Measurements from ENCODE around the gene KCNH1. TPM values are rescaled to one million over a fixed set of nuclear protein-coding genes. Genes with fewer than 3 reads are reported as not detected.

Gene KCNH1
- total and polyA plus RNA-seq, 2 of the 4 experiments (the other 2 are of a cell fraction) = 0.27 to 0.54 TPM

DNA sequence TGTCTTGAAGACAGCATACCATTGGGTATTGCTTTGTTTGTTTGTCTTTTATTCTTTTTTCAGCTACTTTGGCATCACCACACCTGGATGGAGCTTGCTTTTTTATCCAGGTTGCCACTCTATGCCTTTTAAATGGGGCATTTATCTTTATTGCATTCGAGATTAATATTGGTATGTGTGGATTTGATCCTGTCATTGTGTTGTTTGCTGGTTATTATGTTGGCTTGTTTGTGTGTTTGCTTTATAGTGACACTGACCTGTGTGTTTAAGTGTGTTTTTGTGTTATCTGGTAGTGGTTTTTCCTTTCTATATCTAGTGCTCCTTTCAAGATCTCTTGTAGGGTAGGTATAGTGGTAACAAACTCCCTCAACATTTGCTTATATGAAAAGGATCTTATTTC lies 24.9 kb upstream of the KCNH1 start:
- H3K4me3 ChIP-seq (ENCODE audit: insufficient read depth, low read depth, low read length) = no peak overlapping the region
- no peak overlapping the region for H2BK15ac ChIP-seq (ENCODE audit: low read depth, low read length)
- H3K23ac ChIP-seq (ENCODE audit: low read depth, low read length) = no peak overlapping the region
- no peak overlapping the region for H2BK20ac ChIP-seq (ENCODE audit: low read depth, low read length)
- no peak overlapping the region for H3K4me2 ChIP-seq (ENCODE audit: low read depth, low read length)
- no peak overlapping the region for H3K4ac ChIP-seq (ENCODE audit: low read depth, low read length)
- TF ChIP-seq SMC3 (IDR thresholded peaks at IDR 0.05; ENCODE audit: low read depth, low read length) (no peak), CEBPB (IDR thresholded peaks at IDR 0.05; ENCODE audit: low read depth, low read length) (no peak), NFE2L2 (IDR thresholded peaks at IDR 0.05; ENCODE audit: low read depth, low read length) (no peak), MAZ (IDR thresholded peaks at IDR 0.05; ENCODE audit: borderline replicate concordance, low read depth, low read length) (no peak)
- TF ChIP-seq, protein P1, sequence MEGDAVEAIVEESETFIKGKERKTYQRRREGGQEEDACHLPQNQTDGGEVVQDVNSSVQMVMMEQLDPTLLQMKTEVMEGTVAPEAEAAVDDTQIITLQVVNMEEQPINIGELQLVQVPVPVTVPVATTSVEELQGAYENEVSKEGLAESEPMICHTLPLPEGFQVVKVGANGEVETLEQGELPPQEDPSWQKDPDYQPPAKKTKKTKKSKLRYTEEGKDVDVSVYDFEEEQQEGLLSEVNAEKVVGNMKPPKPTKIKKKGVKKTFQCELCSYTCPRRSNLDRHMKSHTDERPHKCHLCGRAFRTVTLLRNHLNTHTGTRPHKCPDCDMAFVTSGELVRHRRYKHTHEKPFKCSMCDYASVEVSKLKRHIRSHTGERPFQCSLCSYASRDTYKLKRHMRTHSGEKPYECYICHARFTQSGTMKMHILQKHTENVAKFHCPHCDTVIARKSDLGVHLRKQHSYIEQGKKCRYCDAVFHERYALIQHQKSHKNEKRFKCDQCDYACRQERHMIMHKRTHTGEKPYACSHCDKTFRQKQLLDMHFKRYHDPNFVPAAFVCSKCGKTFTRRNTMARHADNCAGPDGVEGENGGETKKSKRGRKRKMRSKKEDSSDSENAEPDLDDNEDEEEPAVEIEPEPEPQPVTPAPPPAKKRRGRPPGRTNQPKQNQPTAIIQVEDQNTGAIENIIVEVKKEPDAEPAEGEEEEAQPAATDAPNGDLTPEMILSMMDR (conservative IDR thresholded peaks at IDR 0.05; ENCODE audit: low read depth, low read length) = no peak
- in situ Hi-C loops (cut with MboI; ENCODE audit: low sequenced_read_pairs) (no loop called here), intact Hi-C loops (cut with micrococcal nuclease) (no loop called here), dilution Hi-C loops (cut with HindIII; ENCODE audit: low sequenced_read_pairs, unreplicated experiment) (no loop called here)
- no peaks in the 10 kb centered on the region for H3K4me1 ChIP-seq (ENCODE audit: control insufficient read depth, insufficient read depth, low read length)
- H4K8ac ChIP-seq (ENCODE audit: low read depth in 2 of 2, low read length in 2 of 2) = no peak overlapping the region
- H2BK120ac ChIP-seq (ENCODE audit: low read depth, low read length) = no peak overlapping the region
- no CpG with 5 or more reads among the region's 1 CpG for WGBS, 2 experiments (ENCODE audit: extremely low coverage in 2 of 2, insufficient read length in 1 of 2)
- ChIA-PET CTCF (interaction anchor here (0.6 kb wide), 1 partner anchor 25 kb away, joined by 4 read pairs; the partner anchor contains the start of gene KCNH1), POLR2A (ENCODE audit: unreplicated experiment) (no interaction called here)
- no peaks in the 10 kb centered on the region for H3K9me1 ChIP-seq (ENCODE audit: insufficient read depth, low read length)
- H3K27ac ChIP-seq (ENCODE audit: insufficient read depth, low read length) = no peak overlapping the region
- no peaks in the 10 kb centered on the region for H3K36me3 ChIP-seq (ENCODE audit: control insufficient read depth, insufficient read depth, low read length)
- H2AK5ac ChIP-seq (ENCODE audit: low read depth, low read length) = no peak overlapping the region
- H3K27me3 ChIP-seq (ENCODE audit: control insufficient read depth, insufficient read depth, low read length) = no peaks in the 10 kb centered on the region
- no peaks in the 10 kb centered on the region for H4K20me1 ChIP-seq (ENCODE audit: insufficient read depth, low read length)
- no peak overlapping the region for H4K91ac ChIP-seq (ENCODE audit: insufficient read depth, low read depth, low read length)
- DNase-seq (no peak), ATAC-seq (ENCODE audit: low read depth) (no peak)
- H3K14ac ChIP-seq (replicated peaks; ENCODE audit: low read depth, low read length) = no peak overlapping the region
- H2AFZ ChIP-seq (replicated peaks; ENCODE audit: low read length, poor library complexity) = no peak overlapping the region
- no peaks in the 10 kb centered on the region for H3K9me3 ChIP-seq (ENCODE audit: control insufficient read depth, insufficient read depth, low read length)
- H2BK5ac ChIP-seq (ENCODE audit: low read depth, low read length, poor library complexity, severe bottlenecking) = no peak overlapping the region
- H3K56ac ChIP-seq (ENCODE audit: extremely low read depth, insufficient read depth, low read length) = no peak overlapping the region
- H3K79me1 ChIP-seq (ENCODE audit: low read depth in 1 of 2, low read length in 2 of 2) = no peaks in the 10 kb centered on the region
- no peak overlapping the region for H4K5ac ChIP-seq (ENCODE audit: low read depth, low read length)
- BruUV-seq (replicated peaks) = no TSS peak
- no peak overlapping the region for H3K9ac ChIP-seq (ENCODE audit: low read depth, low read length)
- no peak overlapping the region for H3K18ac ChIP-seq (ENCODE audit: low read depth, low read length)
- no peak overlapping the region for H2AK9ac ChIP-seq (replicated peaks; ENCODE audit: low read depth, low read length, poor library complexity)
